Activated CD4-positive, alpha-beta T cell treated with anti-CD3 and anti-CD28 coated beads for 24 hours (primary cell): Measurements from ENCODE around the gene PIK3R5.
"Not testable (repeated sequence)": the region's sequence is repeated elsewhere in the genome, so short reads cannot be mapped to it uniquely, and the experiment has no call there.

Experiments
- DNase-seq, 2 donors: peaks; one replicate each; pipeline ENCODE4 v3.0.0-alpha.2; 2020; ENCODE audit warnings: low read depth in 2 of 2

The PIK3R5 gene

GRCh38 chr17:8985054-8985701, 19.7 kb upstream of the PIK3R5 start:
- no peak for DNase-seq

GRCh38 chr17:8984225-8984624, 18.7 kb upstream of the PIK3R5 start:
- not testable (repeated sequence) for DNase-seq

GRCh38 chr17:8981443-8981842, 15.9 kb upstream of the PIK3R5 start:
- DNase-seq: no peak

GRCh38 chr17:8979715-8980114, 14.2 kb upstream of the PIK3R5 start:
- DNase-seq: no peak

GRCh38 chr17:8976638-8977037, 11.1 kb upstream of the PIK3R5 start:
- no peak for DNase-seq

GRCh38 chr17:8975091-8975725, 9.7 kb upstream of the PIK3R5 start:
- no peak for DNase-seq

GRCh38 chr17:8969901-8970300, 4.4 kb upstream of the PIK3R5 start:
- no peak for DNase-seq

- no peak for DNase-seq
Measured at GRCh38 chr17:8968503-8968902, 3.0 kb upstream of the PIK3R5 start.

GRCh38 chr17:8967861-8968260, 2.4 kb upstream of the PIK3R5 start:
- no peak for DNase-seq

- DNase-seq: no peak
Measured at GRCh38 chr17:8966926-8967325, 1.4 kb upstream of the PIK3R5 start.

GRCh38 chr17:8964801-8965393, 610 bp downstream of the PIK3R5 start:
- no peak for DNase-seq

GRCh38 chr17:8963647-8964258, 1.8 kb downstream of the PIK3R5 start:
- no peak for DNase-seq

- no peak for DNase-seq
Measured at GRCh38 chr17:8963014-8963413, 2.5 kb downstream of the PIK3R5 start.

GRCh38 chr17:8961829-8962228, 3.7 kb downstream of the PIK3R5 start:
- no peak for DNase-seq

- DNase-seq: no peak
Measured at GRCh38 chr17:8960325-8961140, 5.0 kb downstream of the PIK3R5 start.

GRCh38 chr17:8959312-8959918, 6.1 kb downstream of the PIK3R5 start:
- DNase-seq: no peak

GRCh38 chr17:8957721-8958120, 7.8 kb downstream of the PIK3R5 start:
- DNase-seq: no peak

GRCh38 chr17:8956465-8956902, 9.0 kb downstream of the PIK3R5 start:
- DNase-seq: no peak

- DNase-seq: no peak
Measured at GRCh38 chr17:8955021-8955959, 10.2 kb downstream of the PIK3R5 start.

GRCh38 chr17:8954339-8954738, 11.2 kb downstream of the PIK3R5 start:
- DNase-seq: no peak
